ENCODE measurements around the gene NECAB2. TPM values are rescaled to one million over a fixed set of nuclear protein-coding genes. Genes with fewer than 3 reads are reported as not detected.
A peak's percentile ranks its signal among the peaks of the same experiment; 100 is the strongest.

Gene NECAB2
- total and polyA plus RNA-seq, 8 donors, result 0.46 to 11.2 (median 1.7) TPM; not detected in 3

GRCh38 chr16:83925095-83925905, 42.7 kb upstream of the NECAB2 start:
- H3K36me3 ChIP-seq, result peaks cover 0 to 70% (median 58%) of the 10 kb centered on the region in 4 donors
- no peak overlapping the region for H3K27ac ChIP-seq
- no peak overlapping the region for H3K4me3 ChIP-seq
- H3K9me3 ChIP-seq, result no peaks in the 10 kb centered on the region
- H3K27me3 ChIP-seq, result no peaks in the 10 kb centered on the region
- H3K4me1 ChIP-seq, result peaks cover 0 to 12% (median 9%) of the 10 kb centered on the region in 4 donors
- DNase-seq, result no peak
- 79 to 89% (median 85%) methylated on average over 12 of the region's 12 CpGs for WGBS, 5 donors
- intact Hi-C loops (cut with DNase I; ENCODE audit: low total_unique reads), result no loop called here
- TF ChIP-seq POLR2A (IDR thresholded peaks at IDR 0.05) (no peak), CTCF (IDR thresholded peaks at IDR 0.05) (no peak), POLR2AphosphoS5 (IDR thresholded peaks at IDR 0.05) (no peak), EP300 (IDR thresholded peaks at IDR 0.05) (no peak)

GRCh38 chr16:83925957-83926725, 41.9 kb upstream of the NECAB2 start:
- H3K36me3 ChIP-seq, result peaks cover 0 to 62% (median 52%) of the 10 kb centered on the region in 4 donors
- no peak overlapping the region for H3K27ac ChIP-seq
- 56 to 58% (median 57%) methylated on average over 19 to 27 of the region's 27 CpGs for WGBS, 5 donors
- H3K9me3 ChIP-seq, result no peaks in the 10 kb centered on the region
- no peak overlapping the region for H3K4me3 ChIP-seq
- no peak for DNase-seq
- intact Hi-C loops (cut with DNase I; ENCODE audit: low total_unique reads), result no loop called here
- peaks cover 0 to 12% (median 9%) of the 10 kb centered on the region in 4 donors for H3K4me1 ChIP-seq
- H3K27me3 ChIP-seq, result no peaks in the 10 kb centered on the region
- TF ChIP-seq EP300 (IDR thresholded peaks at IDR 0.05) (no peak), POLR2AphosphoS5 (IDR thresholded peaks at IDR 0.05) (no peak), CTCF (IDR thresholded peaks at IDR 0.05) (no peak), POLR2A (IDR thresholded peaks at IDR 0.05) (no peak)

GRCh38 chr16:83926726-83927397, 41.2 kb upstream of the NECAB2 start:
- DNase-seq, result peak; percentile 85 to 92
- Histone ChIP-seq H3K9me3 (no peaks in the 10 kb centered on the region), H3K4me1 (peaks cover 0 to 12% (median 9%) of the 10 kb centered on the region in 4 donors), H3K36me3 (peaks cover 0 to 55% (median 45%) of the 10 kb centered on the region in 4 donors), H3K27ac (peak overlapping the region in 4 of 5 donors; percentile 26 to 62 (median 40)), H3K27me3 (no peaks in the 10 kb centered on the region), H3K4me3 (peak overlapping the region; percentile 11 to 22 (median 12))
- WGBS, 5 donors, result 12 to 21% (median 14%) methylated on average over 32 to 35 of the region's 35 CpGs
- intact Hi-C loops (cut with DNase I; ENCODE audit: low total_unique reads), result no loop called here
- peak in 5 of 7 experiments; percentile 63 to 96 (median 94) for TF ChIP-seq CTCF (IDR thresholded peaks at IDR 0.05)
- TF ChIP-seq POLR2AphosphoS5 (IDR thresholded peaks at IDR 0.05), result peak in 1 of 3 donors; percentile 58
- TF ChIP-seq EP300 (IDR thresholded peaks at IDR 0.05), result no peak

Measured in stomach (tissue), 9 donors.